GM12801 (cell line): ENCODE measurements around the gene GFRAL.

Source experiments
- CTCF ChIP-seq: IDR thresholded peaks from one replicate; pipeline ENCODE4 v1.5.1; 2011; ENCODE audit warnings: control low read depth; ENCODE audit not compliant: insufficient read length; ENCODE audit errors: extremely low read depth

Gene GFRAL

DNA sequence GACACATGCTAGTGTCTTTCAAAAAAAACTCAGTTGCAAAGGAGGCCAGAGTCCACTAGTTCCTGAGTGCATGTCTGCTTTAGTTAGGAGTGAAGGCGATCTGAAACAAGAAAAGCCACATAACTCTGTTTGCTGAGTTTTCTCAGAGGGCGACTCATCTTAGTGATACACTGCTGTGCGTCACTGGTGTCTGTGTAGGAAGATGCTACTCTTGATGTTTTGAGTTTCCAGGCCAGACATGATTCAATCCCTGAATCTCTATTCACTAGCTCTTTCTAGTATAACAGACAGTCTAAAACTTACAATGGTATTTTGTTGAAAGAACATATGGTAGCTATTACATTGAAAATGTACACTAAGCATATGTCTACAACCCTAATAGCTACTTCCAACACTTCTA lies 60.9 kb downstream of the GFRAL start:
- no peak for TF ChIP-seq CTCF

DNA sequence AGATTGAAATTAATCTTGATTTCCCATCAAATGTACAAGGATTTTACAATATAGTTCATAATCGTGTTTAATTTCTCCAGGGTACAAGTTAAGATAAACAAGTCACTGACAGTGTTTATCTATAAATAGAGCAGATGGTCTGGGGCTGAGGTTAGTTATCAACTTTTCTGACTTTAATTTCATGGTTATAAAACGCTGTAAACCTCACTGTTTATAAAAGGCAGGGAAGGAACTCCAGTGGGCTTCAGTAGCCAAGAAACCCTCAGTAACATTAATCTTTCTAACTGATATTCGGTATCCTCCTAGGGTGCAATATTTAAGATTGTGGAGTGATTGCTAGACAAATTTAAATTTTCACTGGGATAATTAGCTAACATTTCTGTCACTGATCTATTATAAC lies 68.6 kb downstream of the GFRAL start:
- TF ChIP-seq CTCF = no peak

DNA sequence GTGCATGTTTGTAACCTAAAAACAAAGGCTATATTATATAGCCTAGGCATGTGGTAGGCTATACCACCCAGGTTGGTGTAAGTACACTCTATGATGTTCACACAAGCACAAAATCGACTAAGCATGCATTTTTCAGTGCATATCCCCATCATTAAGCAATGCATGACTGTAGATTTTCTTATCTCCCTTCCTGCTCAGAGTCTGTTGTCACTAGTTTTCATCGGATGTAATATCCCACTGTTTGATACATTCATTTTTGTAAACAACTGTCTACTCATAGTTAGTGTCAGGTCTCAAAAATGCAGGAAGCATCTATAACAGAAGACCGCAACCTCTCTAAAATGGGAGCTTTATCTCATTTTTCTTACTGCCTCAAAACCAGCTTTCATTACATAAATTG lies 70.7 kb downstream of the GFRAL start:
- TF ChIP-seq CTCF = no peak

DNA sequence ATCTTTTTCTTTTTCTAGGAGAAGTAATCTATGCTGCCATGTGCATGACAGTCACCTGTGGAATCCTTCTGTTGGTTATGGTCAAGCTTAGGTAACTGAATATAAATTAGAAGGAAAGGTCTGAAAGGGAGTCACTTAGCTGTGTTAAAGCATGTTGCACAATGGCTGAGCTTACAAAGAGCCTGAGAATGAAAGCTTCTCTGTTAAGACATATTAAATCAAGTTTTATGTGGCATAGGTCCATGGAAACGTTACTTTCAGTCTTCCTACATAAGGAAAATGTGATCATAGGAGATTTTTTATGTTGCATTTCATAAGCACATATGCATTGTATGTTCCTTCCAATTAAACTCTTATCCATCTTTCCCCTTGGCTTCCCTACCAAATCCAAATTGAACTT lies 72.1 kb downstream of the GFRAL start:
- TF ChIP-seq CTCF = no peak

DNA sequence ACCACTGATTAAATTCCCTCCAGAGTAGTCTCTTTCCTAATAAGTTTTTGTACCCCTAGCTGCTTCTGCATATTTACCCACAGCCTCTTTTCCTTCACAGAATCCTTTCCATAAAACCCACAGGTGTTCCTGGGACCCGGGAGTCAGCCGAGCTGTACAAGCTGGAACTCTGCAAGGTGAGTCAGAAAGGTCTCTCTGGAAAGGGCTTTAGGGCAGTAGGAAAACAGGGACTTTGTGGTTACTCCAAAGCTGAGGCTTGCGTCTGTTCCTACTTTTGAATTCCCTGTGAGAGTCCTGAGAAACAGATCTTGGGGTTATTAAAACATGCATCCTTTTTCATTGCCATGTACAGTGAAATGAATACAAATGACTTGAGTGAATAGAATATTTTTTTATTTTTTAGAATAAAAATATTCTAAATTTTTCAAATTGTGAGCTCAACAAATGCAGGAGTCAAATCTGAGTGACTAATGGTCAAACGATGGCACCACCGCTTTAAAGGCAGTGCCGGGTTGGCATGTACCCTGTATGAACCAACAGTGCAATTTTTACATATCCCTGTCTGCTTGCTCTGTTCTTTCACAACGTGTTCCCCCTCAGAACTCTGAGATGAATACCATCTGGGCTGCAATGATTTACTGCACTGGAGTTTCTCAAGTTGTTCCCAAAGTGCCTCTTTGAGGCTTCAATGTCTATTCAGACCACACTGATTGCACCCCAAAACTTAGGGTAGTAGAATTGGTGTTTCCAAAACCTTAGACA lies 78.4 kb downstream of the GFRAL start:
- no peak for TF ChIP-seq CTCF

DNA sequence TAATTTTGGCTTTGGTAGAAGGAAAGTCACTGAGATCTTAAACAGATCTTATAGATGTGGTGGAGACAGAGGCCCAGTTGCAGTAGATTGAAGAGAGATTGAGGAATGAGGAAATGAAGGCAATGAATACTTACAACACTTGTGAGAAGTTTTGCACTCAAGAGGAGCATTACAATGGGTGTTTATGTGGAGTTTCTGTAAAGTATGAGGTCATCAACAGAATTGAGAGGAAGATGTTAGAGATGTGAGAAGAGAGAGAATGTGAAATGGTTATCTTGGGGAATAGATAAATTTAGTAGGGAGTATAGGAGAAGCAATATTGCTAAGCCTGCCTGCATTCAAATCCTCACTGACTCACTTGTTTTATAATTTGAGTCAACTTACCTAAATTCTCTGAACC lies 83.4 kb downstream of the GFRAL start:
- no peak for TF ChIP-seq CTCF

DNA sequence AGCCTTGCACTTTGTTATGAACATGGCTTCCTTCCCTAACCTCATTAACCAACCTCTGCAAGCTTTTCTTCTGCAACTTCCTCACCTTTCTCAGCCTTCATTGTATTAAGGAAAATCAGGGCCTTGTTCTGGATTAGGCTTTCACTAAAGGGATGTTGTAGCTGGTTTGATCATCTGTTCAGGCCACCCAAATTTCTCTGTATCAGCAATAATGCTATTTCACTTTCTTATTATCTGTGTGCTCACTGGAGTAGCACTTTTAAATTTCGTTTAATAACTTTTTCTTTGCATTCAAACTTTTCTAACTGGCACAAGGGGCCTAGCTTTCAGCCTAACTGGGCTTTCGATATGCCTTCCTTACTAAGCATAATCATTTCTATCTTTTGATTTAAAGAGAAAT lies 96.7 kb downstream of the GFRAL start:
- no peak for TF ChIP-seq CTCF
